PC-3 (cell line): Measurements from ENCODE around the gene RABAC1.

Source experiments
- EZH2 ChIP-seq: fragments of 300-600 bp; sonication (generic); IDR thresholded peaks from one replicate; pipeline ENCODE4 v1.6.1; 2017; ENCODE audit warnings: antibody characterized with exemption, mild to moderate bottlenecking, low read length; ENCODE audit not compliant: unreplicated experiment
- TF ChIP-seq, protein P1 (sequence below): fragments of 300-600 bp; sonication (generic); conservative IDR thresholded peaks from 2 replicates; pipeline ENCODE4 v1.5.1; 2017; ENCODE audit warnings: antibody characterized with exemption, low read depth, mild to moderate bottlenecking, low read length

DNA sequence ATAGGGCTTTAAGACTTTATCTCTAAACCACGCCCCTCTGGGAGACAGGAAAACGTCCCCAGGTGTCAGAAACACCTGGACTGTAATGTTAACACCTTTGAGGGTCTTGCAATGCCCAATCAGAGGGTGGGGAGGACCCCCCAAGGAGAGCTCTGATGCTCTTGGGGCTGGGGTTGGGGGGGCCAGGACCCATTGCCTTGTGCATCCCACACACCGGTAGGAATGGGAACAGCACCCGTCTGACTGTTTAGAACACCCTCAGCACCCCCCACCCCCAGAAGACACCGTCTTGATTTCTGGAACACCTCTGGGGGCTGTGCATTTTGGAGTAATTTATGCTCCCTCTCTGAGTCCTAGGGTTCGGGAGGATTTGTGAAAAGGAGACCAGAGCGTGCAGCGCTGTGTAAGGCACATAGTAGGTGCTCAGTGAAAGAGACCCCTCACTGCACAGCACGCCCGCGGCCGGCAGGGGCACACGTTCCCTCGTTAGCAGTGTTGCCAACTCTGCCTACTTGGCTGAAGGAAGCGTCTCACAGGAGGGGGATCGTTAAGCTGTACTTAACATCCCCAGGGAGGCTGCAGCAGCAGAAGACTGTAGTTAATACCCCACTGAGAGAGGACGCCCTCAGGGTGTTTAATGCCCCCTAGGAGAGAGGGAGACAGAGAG is 28.1 kb downstream of the RABAC1 start:
- TF ChIP-seq EZH2: no peak
- TF ChIP-seq, protein P1, sequence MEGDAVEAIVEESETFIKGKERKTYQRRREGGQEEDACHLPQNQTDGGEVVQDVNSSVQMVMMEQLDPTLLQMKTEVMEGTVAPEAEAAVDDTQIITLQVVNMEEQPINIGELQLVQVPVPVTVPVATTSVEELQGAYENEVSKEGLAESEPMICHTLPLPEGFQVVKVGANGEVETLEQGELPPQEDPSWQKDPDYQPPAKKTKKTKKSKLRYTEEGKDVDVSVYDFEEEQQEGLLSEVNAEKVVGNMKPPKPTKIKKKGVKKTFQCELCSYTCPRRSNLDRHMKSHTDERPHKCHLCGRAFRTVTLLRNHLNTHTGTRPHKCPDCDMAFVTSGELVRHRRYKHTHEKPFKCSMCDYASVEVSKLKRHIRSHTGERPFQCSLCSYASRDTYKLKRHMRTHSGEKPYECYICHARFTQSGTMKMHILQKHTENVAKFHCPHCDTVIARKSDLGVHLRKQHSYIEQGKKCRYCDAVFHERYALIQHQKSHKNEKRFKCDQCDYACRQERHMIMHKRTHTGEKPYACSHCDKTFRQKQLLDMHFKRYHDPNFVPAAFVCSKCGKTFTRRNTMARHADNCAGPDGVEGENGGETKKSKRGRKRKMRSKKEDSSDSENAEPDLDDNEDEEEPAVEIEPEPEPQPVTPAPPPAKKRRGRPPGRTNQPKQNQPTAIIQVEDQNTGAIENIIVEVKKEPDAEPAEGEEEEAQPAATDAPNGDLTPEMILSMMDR: no peak
